Trophoblast cell (in vitro differentiated cells and primary cell): ENCODE measurements around the gene SDK2.

Experiments
- DNase-seq, 2 donors: peaks; one replicate each; pipeline ENCODE4 v3.0.0-alpha.2; 2016
- H2AFZ ChIP-seq: 2 replicates; pipeline ENCODE4 v1.6.1; 2013; ENCODE audit warnings: low read length, moderate library complexity, mild to moderate bottlenecking; ENCODE audit not compliant: insufficient read depth, poor library complexity
- H2AK5ac ChIP-seq: 2 replicates; pipeline ENCODE4 v1.6.1; 2013; ENCODE audit warnings: mild to moderate bottlenecking, low read length
- H2BK120ac ChIP-seq: 2 replicates; pipeline ENCODE4 v1.6.1; 2013; ENCODE audit warnings: low read length, mild to moderate bottlenecking, moderate library complexity; ENCODE audit not compliant: insufficient read depth, poor library complexity
- H2BK12ac ChIP-seq: 2 replicates; pipeline ENCODE4 v1.6.1; 2013; ENCODE audit warnings: mild to moderate bottlenecking, low read length, moderate library complexity
- H2BK5ac ChIP-seq: 2 replicates; pipeline ENCODE4 v1.6.1; 2013; ENCODE audit warnings: low read length, low read depth, moderate library complexity, mild to moderate bottlenecking; ENCODE audit not compliant: poor library complexity
- H3K14ac ChIP-seq: 2 replicates; pipeline ENCODE4 v1.6.1; 2013; ENCODE audit warnings: mild to moderate bottlenecking, low read length
- H3K18ac ChIP-seq: 2 replicates; pipeline ENCODE4 v1.6.1; 2013; ENCODE audit warnings: mild to moderate bottlenecking, low read length
- H3K23ac ChIP-seq: 2 replicates; pipeline ENCODE4 v1.6.1; 2013; ENCODE audit warnings: low read length
- H3K27ac ChIP-seq: 2 replicates; pipeline ENCODE4 v1.5.1; 2013; ENCODE audit warnings: low read depth, mild to moderate bottlenecking, inconsistent platforms, low read length, moderate library complexity
- H3K27me3 ChIP-seq: 2 replicates; pipeline ENCODE4 v1.6.1; 2013; ENCODE audit warnings: inconsistent platforms, mild to moderate bottlenecking, low read length, moderate library complexity; ENCODE audit not compliant: insufficient read depth
- H3K36me3 ChIP-seq, 2 experiments: 1 replicate in 1 of 2; 2 replicates in 1 of 2; pipeline ENCODE4 v1.6.1; 2013; ENCODE audit warnings: low read length in 2 of 2, mild to moderate bottlenecking in 2 of 2, moderate library complexity in 1 of 2; ENCODE audit not compliant: insufficient read depth in 2 of 2, control insufficient read depth in 1 of 2
- H3K4ac ChIP-seq: 2 replicates; pipeline ENCODE4 v1.6.1; 2013; ENCODE audit warnings: low read depth, mild to moderate bottlenecking, low read length, moderate library complexity
- H3K4me1 ChIP-seq, 2 experiments: 1 replicate in 1 of 2; 2 replicates in 1 of 2; pipeline ENCODE4 v1.6.1; 2013; ENCODE audit warnings: low read length in 2 of 2, mild to moderate bottlenecking in 2 of 2, moderate library complexity in 1 of 2; ENCODE audit not compliant: insufficient read depth in 2 of 2, control insufficient read depth in 1 of 2
- H3K4me2 ChIP-seq: 2 replicates; pipeline ENCODE4 v1.6.1; 2013; ENCODE audit warnings: inconsistent platforms, mild to moderate bottlenecking, low read length, moderate library complexity
- H3K4me3 ChIP-seq: 2 replicates; pipeline ENCODE4 v1.5.1; 2013; ENCODE audit warnings: mild to moderate bottlenecking, low read depth, low read length, inconsistent platforms
- H3K79me1 ChIP-seq: one replicate; pipeline ENCODE4 v1.6.1; 2013; ENCODE audit warnings: low read length
- H3K79me2 ChIP-seq: 2 replicates; pipeline ENCODE4 v1.6.1; 2013; ENCODE audit warnings: low read length, mild to moderate bottlenecking; ENCODE audit not compliant: control insufficient read depth, insufficient read depth, poor library complexity
- H3K9ac ChIP-seq: 2 replicates; pipeline ENCODE4 v1.6.1; 2013; ENCODE audit warnings: mild to moderate bottlenecking, low read length
- H3K9me3 ChIP-seq: 2 replicates; pipeline ENCODE4 v1.6.1; 2013; ENCODE audit warnings: low read depth, mild to moderate bottlenecking, control low read depth, inconsistent platforms, low read length; ENCODE audit not compliant: insufficient read depth
- H4K12ac ChIP-seq: 2 replicates; pipeline ENCODE4 v1.6.1; 2013; ENCODE audit warnings: low read depth, mild to moderate bottlenecking, low read length, moderate library complexity
- H4K8ac ChIP-seq: 2 replicates; pipeline ENCODE4 v1.6.1; 2013; ENCODE audit warnings: low read depth, mild to moderate bottlenecking, low read length, moderate library complexity
- H4K91ac ChIP-seq: one replicate; pipeline ENCODE4 v1.6.1; 2013; ENCODE audit warnings: low read depth, mild to moderate bottlenecking, low read length, moderate library complexity
- WGBS: extraction: QIAGEN DNeasy Blood & Tissue Kit; methylation state at CpG from one replicate; pipeline ENCODE4 v1.1.7; 2013; ENCODE audit warnings: missing lambda C conversion rate; ENCODE audit not compliant: insufficient read length, insufficient coverage; ENCODE audit errors: extremely low coverage; 5-methylcytosine and 5-hydroxymethylcytosine counted together

The SDK2 gene

GRCh38 chr17:73288534-73289302 is 355.5 kb downstream of the SDK2 start:
- no peaks in the 10 kb centered on the region for H3K27me3 ChIP-seq
- no CpG with 5 or more reads among the region's 19 CpGs for WGBS
- no peak overlapping the region for H3K27ac ChIP-seq

GRCh38 chr17:73286863-73287296 is 357.4 kb downstream of the SDK2 start:
- Histone ChIP-seq H3K23ac (no peak overlapping the region), H2BK12ac (no peak overlapping the region), H3K4me1 (peaks cover 30 to 36% of the 10 kb centered on the region in 2 experiments), H3K9ac (no peak overlapping the region), H3K4me3 (no peak overlapping the region), H3K36me3 (peaks cover 33 to 36% of the 10 kb centered on the region in 2 experiments), H2BK5ac (no peak overlapping the region), H4K8ac (no peak overlapping the region), H3K4me2 (no peak overlapping the region), H2AFZ (no peak overlapping the region), H4K91ac (no peak overlapping the region), H3K27me3 (no peaks in the 10 kb centered on the region), H3K14ac (no peak overlapping the region), H3K9me3 (peaks cover 2% of the 10 kb centered on the region), H3K4ac (peak overlapping the region; percentile 15), H3K27ac (no peak overlapping the region), H3K79me1 (peaks cover 10% of the 10 kb centered on the region), H3K18ac (no peak overlapping the region), H4K12ac (no peak overlapping the region), H2AK5ac (no peak overlapping the region), H3K79me2 (peaks cover 16% of the 10 kb centered on the region), H2BK120ac (no peak overlapping the region)
- DNase-seq = no peak
- WGBS = no CpG with 5 or more reads among the region's 8 CpGs

More at GRCh38 chr17:73288534-73289302, 355.5 kb downstream of the SDK2 start:
- no peak for DNase-seq
- Histone ChIP-seq H2BK5ac (no peak overlapping the region), H3K14ac (no peak overlapping the region), H3K4ac (peak overlapping the region; percentile 3), H3K23ac (no peak overlapping the region), H2BK12ac (no peak overlapping the region), H3K4me2 (no peak overlapping the region), H2AK5ac (no peak overlapping the region), H2AFZ (no peak overlapping the region), H3K79me2 (peaks cover 18% of the 10 kb centered on the region), H3K18ac (no peak overlapping the region), H4K8ac (no peak overlapping the region), H3K79me1 (peaks cover 23% of the 10 kb centered on the region), H2BK120ac (no peak overlapping the region), H3K9ac (no peak overlapping the region), H4K12ac (no peak overlapping the region), H3K9me3 (peaks cover 2% of the 10 kb centered on the region), H3K36me3 (peaks cover 27 to 31% of the 10 kb centered on the region in 2 experiments), H3K4me1 (peaks cover 42 to 49% of the 10 kb centered on the region in 2 experiments), H3K4me3 (no peak overlapping the region), H4K91ac (no peak overlapping the region)

- Histone ChIP-seq H2BK5ac (no peak overlapping the region), H3K79me2 (peaks cover 12% of the 10 kb centered on the region)
- WGBS = no CpG with 5 or more reads among the region's 52 CpGs
Measured at GRCh38 chr17:73285916-73286862, 358.1 kb downstream of the SDK2 start.

GRCh38 chr17:73285603-73285908 is 358.7 kb downstream of the SDK2 start:
- Histone ChIP-seq H3K4me1 (peaks cover 18 to 22% of the 10 kb centered on the region in 2 experiments), H3K79me1 (no peaks in the 10 kb centered on the region), H3K14ac (no peak overlapping the region), H3K4me3 (no peak overlapping the region), H4K91ac (no peak overlapping the region), H3K36me3 (peaks cover 33 to 36% of the 10 kb centered on the region in 2 experiments), H3K27me3 (no peaks in the 10 kb centered on the region), H3K18ac (peak overlapping the region; percentile 27), H2AK5ac (no peak overlapping the region), H4K8ac (no peak overlapping the region), H3K4ac (no peak overlapping the region), H3K9me3 (peaks cover 2% of the 10 kb centered on the region), H3K23ac (no peak overlapping the region), H2AFZ (no peak overlapping the region), H3K27ac (no peak overlapping the region), H3K9ac (no peak overlapping the region), H2BK5ac (no peak overlapping the region), H3K4me2 (no peak overlapping the region), H2BK12ac (no peak overlapping the region), H3K79me2 (peaks cover 7% of the 10 kb centered on the region), H4K12ac (peak overlapping the region; percentile 6), H2BK120ac (no peak overlapping the region)
- no peak for DNase-seq
- WGBS = no CpG with 5 or more reads among the region's 15 CpGs

More at GRCh38 chr17:73285916-73286862, 358.1 kb downstream of the SDK2 start:
- Histone ChIP-seq H2AK5ac (no peak overlapping the region), H4K91ac (no peak overlapping the region), H3K18ac (peak overlapping the region; percentile 9), H3K79me1 (peaks cover 4% of the 10 kb centered on the region), H2BK120ac (no peak overlapping the region), H3K9ac (no peak overlapping the region), H3K4me2 (no peak overlapping the region), H3K4me1 (peaks cover 23 to 29% of the 10 kb centered on the region in 2 experiments), H3K23ac (no peak overlapping the region), H3K4ac (no peak overlapping the region), H2BK12ac (no peak overlapping the region), H3K36me3 (peaks cover 33 to 36% of the 10 kb centered on the region in 2 experiments), H3K14ac (no peak overlapping the region), H2AFZ (no peak overlapping the region), H3K27me3 (no peaks in the 10 kb centered on the region), H4K12ac (peak overlapping the region; percentile 6), H3K27ac (no peak overlapping the region), H3K4me3 (no peak overlapping the region), H4K8ac (no peak overlapping the region), H3K9me3 (peaks cover 2% of the 10 kb centered on the region)
- no peak for DNase-seq
